ENCODE results near the gene FSTL4. TPM values are rescaled to one million over a fixed set of nuclear protein-coding genes. Genes with fewer than 3 reads are reported as not detected.

FSTL4 gene
- total and polyA plus RNA-seq, 2 of the 13 experiments (the other 11 are each of a cell fraction or from before 2014, with no cell fraction given): 2.1 to 3.0 TPM

- TF ChIP-seq, protein P1, sequence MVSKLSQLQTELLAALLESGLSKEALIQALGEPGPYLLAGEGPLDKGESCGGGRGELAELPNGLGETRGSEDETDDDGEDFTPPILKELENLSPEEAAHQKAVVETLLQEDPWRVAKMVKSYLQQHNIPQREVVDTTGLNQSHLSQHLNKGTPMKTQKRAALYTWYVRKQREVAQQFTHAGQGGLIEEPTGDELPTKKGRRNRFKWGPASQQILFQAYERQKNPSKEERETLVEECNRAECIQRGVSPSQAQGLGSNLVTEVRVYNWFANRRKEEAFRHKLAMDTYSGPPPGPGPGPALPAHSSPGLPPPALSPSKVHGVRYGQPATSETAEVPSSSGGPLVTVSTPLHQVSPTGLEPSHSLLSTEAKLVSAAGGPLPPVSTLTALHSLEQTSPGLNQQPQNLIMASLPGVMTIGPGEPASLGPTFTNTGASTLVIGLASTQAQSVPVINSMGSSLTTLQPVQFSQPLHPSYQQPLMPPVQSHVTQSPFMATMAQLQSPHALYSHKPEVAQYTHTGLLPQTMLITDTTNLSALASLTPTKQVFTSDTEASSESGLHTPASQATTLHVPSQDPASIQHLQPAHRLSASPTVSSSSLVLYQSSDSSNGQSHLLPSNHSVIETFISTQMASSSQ (IDR thresholded peaks at IDR 0.05; ENCODE audit: low read depth): no peak
- TF ChIP-seq, protein P1 (CRISPR knock-in tag; IDR thresholded peaks at IDR 0.05; ENCODE audit: borderline replicate concordance): 0 out of 2 replicates have a peak, but pooled peaks have one; percentile 1
- TF ChIP-seq ZSCAN21 (CRISPR knock-in tag; IDR thresholded peaks at IDR 0.05; ENCODE audit: borderline replicate concordance) (no peak), JDP2 (CRISPR knock-in tag; IDR thresholded peaks at IDR 0.05; ENCODE audit: borderline replicate concordance) (no peak), FLYWCH1 (CRISPR knock-in tag; IDR thresholded peaks at IDR 0.05) (no peak), ZNF564 (CRISPR knock-in tag; IDR thresholded peaks at IDR 0.05) (no peak), KDM5A (IDR thresholded peaks at IDR 0.05; ENCODE audit: borderline replicate concordance, low read length) (no peak), HHEX (CRISPR knock-in tag; IDR thresholded peaks at IDR 0.05) (no peak), MEIS1 (CRISPR knock-in tag; IDR thresholded peaks at IDR 0.05; ENCODE audit: borderline replicate concordance) (no peak), ZNF12 (CRISPR knock-in tag; IDR thresholded peaks at IDR 0.05) (no peak), RFXANK (CRISPR knock-in tag; IDR thresholded peaks at IDR 0.05) (no peak), ZFP41 (CRISPR knock-in tag; IDR thresholded peaks at IDR 0.05; ENCODE audit: borderline replicate concordance) (no peak), ZFP37 (CRISPR knock-in tag; IDR thresholded peaks at IDR 0.05; ENCODE audit: borderline replicate concordance) (no peak), HOXD1 (CRISPR knock-in tag; IDR thresholded peaks at IDR 0.05) (no peak), TFAP4 (IDR thresholded peaks at IDR 0.05; ENCODE audit: borderline replicate concordance, low read depth) (no peak), ZNF333 (CRISPR knock-in tag; IDR thresholded peaks at IDR 0.05; ENCODE audit: borderline replicate concordance) (no peak), MEIS2 (CRISPR knock-in tag; IDR thresholded peaks at IDR 0.05) (no peak), ZFP91 (CRISPR knock-in tag; IDR thresholded peaks at IDR 0.05; ENCODE audit: borderline replicate concordance) (peak; percentile 26; the same call in 1 of the 2 replicates), ZNF124 (CRISPR knock-in tag; IDR thresholded peaks at IDR 0.05) (no peak), PHF20 (CRISPR knock-in tag; IDR thresholded peaks at IDR 0.05) (no peak)
- TF ChIP-seq, protein P2, sequence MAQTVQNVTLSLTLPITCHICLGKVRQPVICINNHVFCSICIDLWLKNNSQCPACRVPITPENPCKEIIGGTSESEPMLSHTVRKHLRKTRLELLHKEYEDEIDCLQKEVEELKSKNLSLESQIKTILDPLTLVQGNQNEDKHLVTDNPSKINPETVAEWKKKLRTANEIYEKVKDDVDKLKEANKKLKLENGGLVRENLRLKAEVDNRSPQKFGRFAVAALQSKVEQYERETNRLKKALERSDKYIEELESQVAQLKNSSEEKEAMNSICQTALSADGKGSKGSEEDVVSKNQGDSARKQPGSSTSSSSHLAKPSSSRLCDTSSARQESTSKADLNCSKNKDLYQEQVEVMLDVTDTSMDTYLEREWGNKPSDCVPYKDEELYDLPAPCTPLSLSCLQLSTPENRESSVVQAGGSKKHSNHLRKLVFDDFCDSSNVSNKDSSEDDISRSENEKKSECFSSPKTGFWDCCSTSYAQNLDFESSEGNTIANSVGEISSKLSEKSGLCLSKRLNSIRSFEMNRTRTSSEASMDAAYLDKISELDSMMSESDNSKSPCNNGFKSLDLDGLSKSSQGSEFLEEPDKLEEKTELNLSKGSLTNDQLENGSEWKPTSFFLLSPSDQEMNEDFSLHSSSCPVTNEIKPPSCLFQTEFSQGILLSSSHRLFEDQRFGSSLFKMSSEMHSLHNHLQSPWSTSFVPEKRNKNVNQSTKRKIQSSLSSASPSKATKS (CRISPR knock-in tag; IDR thresholded peaks at IDR 0.05): no peak
- TF ChIP-seq, protein P3, sequence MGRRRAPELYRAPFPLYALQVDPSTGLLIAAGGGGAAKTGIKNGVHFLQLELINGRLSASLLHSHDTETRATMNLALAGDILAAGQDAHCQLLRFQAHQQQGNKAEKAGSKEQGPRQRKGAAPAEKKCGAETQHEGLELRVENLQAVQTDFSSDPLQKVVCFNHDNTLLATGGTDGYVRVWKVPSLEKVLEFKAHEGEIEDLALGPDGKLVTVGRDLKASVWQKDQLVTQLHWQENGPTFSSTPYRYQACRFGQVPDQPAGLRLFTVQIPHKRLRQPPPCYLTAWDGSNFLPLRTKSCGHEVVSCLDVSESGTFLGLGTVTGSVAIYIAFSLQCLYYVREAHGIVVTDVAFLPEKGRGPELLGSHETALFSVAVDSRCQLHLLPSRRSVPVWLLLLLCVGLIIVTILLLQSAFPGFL (CRISPR knock-in tag; IDR thresholded peaks at IDR 0.05): no peak
These were observed 360.2 kb downstream of the FSTL4 start (continued) for GRCh38 chr5:133252133-133252480.

Data from HepG2 (cell line).